K562 (cell line): ENCODE measurements around the gene GPSM3. TPM values are rescaled to one million over a fixed set of nuclear protein-coding genes. Genes with fewer than 3 reads are reported as not detected.

Source experiments
- ATF7 ChIP-seq: fragments of 450-650 bp; IDR thresholded peaks from 2 replicates; pipeline ENCODE4 v1.7.1; 2014; ENCODE audit warnings: mild to moderate bottlenecking, moderate library complexity
- CGGBP1 ChIP-seq: fragments of 250-450 bp; sonication (Bioruptor Pico); IDR thresholded peaks from 2 replicates; pipeline ENCODE4 v1.9.0; 2021; ENCODE audit warnings: mild to moderate bottlenecking
- IRF1 ChIP-seq: sonication (generic); formaldehyde crosslinking; IDR thresholded peaks from 2 replicates; pipeline ENCODE4 v1.8.0; 2022; ENCODE audit warnings: missing genetic modification reagents, mild to moderate bottlenecking, borderline replicate concordance
- KAT2B ChIP-seq: IDR thresholded peaks from one replicate; pipeline ENCODE4 v1.6.1; 2012; ENCODE audit warnings: low read depth, mild to moderate bottlenecking, control low read depth, inconsistent platforms, low read length, moderate library complexity
- MAFG ChIP-seq: fragments of 450-650 bp; conservative IDR thresholded peaks from 2 replicates; pipeline ENCODE4 v1.6.1; 2016; ENCODE audit warnings: missing genetic modification characterization, missing compliant biosample characterization
- MCM3 ChIP-seq: fragments of 450-650 bp; IDR thresholded peaks from 2 replicates; pipeline ENCODE4 v1.6.1; 2016
- NFATC3 ChIP-seq: fragments of 450-650 bp; IDR thresholded peaks from 2 replicates; pipeline ENCODE4 v1.6.1; 2017; ENCODE audit warnings: mild to moderate bottlenecking
- PML ChIP-seq: IDR thresholded peaks from 2 replicates; pipeline ENCODE4 v1.6.1; 2012; ENCODE audit warnings: low read length, inconsistent platforms
- RBM15 ChIP-seq: fragments of 200-400 bp; formaldehyde crosslinking; IDR thresholded peaks from 2 replicates; pipeline ENCODE4 v1.6.1; 2018; ENCODE audit warnings: mild to moderate bottlenecking, low read length, moderate library complexity; ENCODE audit not compliant: insufficient read depth
- YY1 ChIP-seq, 3 experiments: IDR thresholded peaks; 2 replicates each; pipeline ENCODE4 v1.6.1; 2011; ENCODE audit warnings: low read length in 2 of 3, mild to moderate bottlenecking in 2 of 3, moderate library complexity in 2 of 3, borderline replicate concordance in 1 of 3, control low read depth in 1 of 3, low read depth in 1 of 3; ENCODE audit not compliant: insufficient read depth in 3 of 3, insufficient replicate concordance in 2 of 3, control insufficient read depth in 1 of 3, insufficient read length in 1 of 3; ENCODE audit errors: extremely low read depth in 1 of 3
- ZBTB11 ChIP-seq, 3 experiments: fragments of 200-800 bp in 1 of 3; fragments of 250-450 bp in 1 of 3; fragments of 450-650 bp in 1 of 3; sonication (Bioruptor Pico) in 1 of 3; sonication (Bioruptor generic) in 1 of 3; formaldehyde crosslinking in 1 of 3; IDR thresholded peaks; 2 replicates each; pipeline versions ENCODE4 v1.6.1 to v1.8.0; 2016 to 2022; ENCODE audit warnings: mild to moderate bottlenecking in 2 of 3, missing genetic modification characterization in 2 of 3, missing compliant biosample characterization in 1 of 3, moderate library complexity in 1 of 3
- ZNF134 ChIP-seq: fragments of 250-450 bp; sonication (Bioruptor Pico); conservative IDR thresholded peaks from 2 replicates; pipeline ENCODE4 v1.4.0; 2020
- ZNF695 ChIP-seq: fragments of 450-650 bp; formaldehyde crosslinking; IDR thresholded peaks from 2 replicates; pipeline ENCODE4 v1.4.0; 2020; ENCODE audit warnings: mild to moderate bottlenecking, moderate library complexity
- polyA plus RNA-seq, 8 experiments: library from polyadenylated mRNA; depleted of rRNA in 4 of 8; stranded (reverse) in 5 of 8; unstranded in 3 of 8; fragments of >200 nt; fragmentation: Nextera tagmentation in 2 of 8; fragmentation: Illumina TruSeq in 1 of 8; extraction: Ambion mirVana in 2 of 8; extraction: Trizol in 1 of 8; gene quantifications; 2 replicates each; pipeline versions ENCODE4 v1.2.1 to v1.2.3, GENCODE V29; 2011 to 2014; ENCODE audit warnings: inconsistent platforms in 1 of 8, missing spikeins in 1 of 8
- total RNA-seq, 7 experiments: library from RNA; depleted of rRNA in 6 of 7; stranded (reverse); fragments of >200 nt in 6 of 7; fragmentation: Illumina TruSeq in 2 of 7; extraction: Trizol in 2 of 7; gene quantifications; 2 replicates each; pipeline versions ENCODE4 v1.2.1 to v1.2.3, GENCODE V29; 2011 to 2021; ENCODE audit warnings: low replicate concordance in 1 of 7
- TF ChIP-seq, protein P1 (sequence below): IDR thresholded peaks from 2 replicates; pipeline ENCODE4 v1.6.1; 2012; ENCODE audit warnings: low read depth, low read length, improper control_type of control experiment, borderline replicate concordance
- TF ChIP-seq, protein P2 (sequence below): IDR thresholded peaks from 3 replicates; pipeline ENCODE4 v1.6.1; 2011; ENCODE audit warnings: borderline replicate concordance, mild to moderate bottlenecking; ENCODE audit not compliant: insufficient read length, insufficient read depth

The GPSM3 gene
- total and polyA plus RNA-seq, 9 of the 15 experiments (the other 6 are each of a cell fraction or from before 2014, with no cell fraction given) = 5.3 to 42.6 (median 24.4) TPM

DNA sequence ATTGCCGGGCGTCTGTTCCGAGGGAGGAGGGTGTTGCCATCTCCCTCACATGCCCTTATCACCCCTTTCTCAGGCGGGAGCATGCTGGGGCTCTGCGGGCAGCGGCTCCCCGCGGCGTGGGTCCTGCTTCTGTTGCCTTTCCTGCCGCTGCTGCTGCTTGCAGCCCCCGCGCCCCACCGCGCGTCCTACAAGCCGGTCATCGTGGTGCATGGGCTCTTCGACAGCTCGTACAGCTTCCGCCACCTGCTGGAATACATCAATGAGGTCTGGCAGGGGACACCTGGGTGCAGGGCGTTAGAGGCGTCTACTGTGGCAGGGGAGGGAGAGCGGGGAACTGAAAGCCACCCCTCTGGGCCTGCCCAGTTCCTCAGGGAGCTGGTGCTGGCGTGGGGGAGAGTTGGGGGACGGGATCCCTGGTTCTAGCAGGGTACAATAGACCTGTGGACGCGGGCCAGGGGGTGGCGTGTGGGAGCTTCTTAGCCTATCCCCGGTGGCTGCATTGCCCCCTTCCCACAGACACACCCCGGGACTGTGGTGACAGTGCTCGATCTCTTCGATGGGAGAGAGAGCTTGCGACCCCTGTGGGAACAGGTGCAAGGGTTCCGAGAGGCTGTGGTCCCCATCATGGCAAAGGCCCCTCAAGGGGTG, 37.8 kb downstream of the GPSM3 start (continued):
- TF ChIP-seq YY1 (IDR thresholded peaks at IDR 0.05; ENCODE audit: borderline replicate concordance in 1 of 3, control insufficient read depth in 1 of 3, extremely low read depth in 1 of 3, insufficient read depth in 3 of 3, insufficient read length in 1 of 3, insufficient replicate concordance in 2 of 3, low read depth in 1 of 3, low read length in 2 of 3) (peak in 2 of 3 experiments; percentile 50 to 52), KAT2B (no peak), ZNF695 (CRISPR knock-in tag) (no peak), PML (no peak), ATF7 (no peak), MAFG (tag) (no peak), RBM15 (no peak), MCM3 (no peak), ZBTB11 (CRISPR knock-in tag; IDR thresholded peaks at IDR 0.05) (no peak), CGGBP1 (no peak), ZNF134 (no peak), IRF1 (no peak), NFATC3 (no peak)
- TF ChIP-seq, protein P1, sequence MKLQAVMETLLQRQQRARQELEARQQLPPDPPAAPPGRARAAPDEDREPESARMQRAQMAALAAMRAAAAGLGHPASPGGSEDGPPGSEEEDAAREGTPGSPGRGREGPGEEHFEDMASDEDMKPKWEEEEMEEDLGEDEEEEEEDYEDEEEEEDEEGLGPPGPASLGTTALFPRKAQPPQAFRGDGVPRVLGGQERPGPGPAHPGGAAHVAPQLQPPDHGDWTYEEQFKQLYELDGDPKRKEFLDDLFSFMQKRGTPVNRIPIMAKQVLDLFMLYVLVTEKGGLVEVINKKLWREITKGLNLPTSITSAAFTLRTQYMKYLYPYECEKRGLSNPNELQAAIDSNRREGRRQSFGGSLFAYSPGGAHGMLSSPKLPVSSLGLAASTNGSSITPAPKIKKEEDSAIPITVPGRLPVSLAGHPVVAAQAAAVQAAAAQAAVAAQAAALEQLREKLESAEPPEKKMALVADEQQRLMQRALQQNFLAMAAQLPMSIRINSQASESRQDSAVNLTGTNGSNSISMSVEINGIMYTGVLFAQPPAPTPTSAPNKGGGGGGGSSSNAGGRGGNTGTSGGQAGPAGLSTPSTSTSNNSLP = no peak
- TF ChIP-seq, protein P2, sequence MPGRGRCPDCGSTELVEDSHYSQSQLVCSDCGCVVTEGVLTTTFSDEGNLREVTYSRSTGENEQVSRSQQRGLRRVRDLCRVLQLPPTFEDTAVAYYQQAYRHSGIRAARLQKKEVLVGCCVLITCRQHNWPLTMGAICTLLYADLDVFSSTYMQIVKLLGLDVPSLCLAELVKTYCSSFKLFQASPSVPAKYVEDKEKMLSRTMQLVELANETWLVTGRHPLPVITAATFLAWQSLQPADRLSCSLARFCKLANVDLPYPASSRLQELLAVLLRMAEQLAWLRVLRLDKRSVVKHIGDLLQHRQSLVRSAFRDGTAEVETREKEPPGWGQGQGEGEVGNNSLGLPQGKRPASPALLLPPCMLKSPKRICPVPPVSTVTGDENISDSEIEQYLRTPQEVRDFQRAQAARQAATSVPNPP = no peak
